ENCODE measurements around the gene GALP.

Gene GALP

DNA sequence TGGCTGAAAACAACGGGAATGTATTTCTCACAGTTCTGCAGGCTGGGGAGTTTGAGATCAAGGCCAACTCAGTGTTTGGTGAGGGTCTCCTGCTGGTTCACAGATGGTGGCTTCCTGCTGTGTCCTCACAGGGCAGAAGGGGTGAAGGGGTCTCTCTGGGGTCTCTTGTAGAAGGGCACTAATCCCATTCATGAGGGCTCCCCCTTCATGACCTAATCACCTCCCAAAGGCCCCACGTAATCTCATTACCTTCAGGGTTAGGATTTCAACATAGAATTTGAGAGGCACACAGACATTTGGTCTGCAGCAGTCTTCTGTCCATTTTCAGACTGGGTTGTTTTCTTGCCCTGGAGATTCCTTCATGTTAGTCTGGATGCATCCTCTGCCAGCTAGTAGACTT lies 23.2 kb upstream of the GALP start:
- no peak overlapping the region for H2BK120ac ChIP-seq (ENCODE audit: low read depth, low read length)
- H3K14ac ChIP-seq (ENCODE audit: low read length in 2 of 2): no peak overlapping the region
- DNase-seq: no peak
- H3K23ac ChIP-seq (ENCODE audit: low read length in 2 of 2): no peak overlapping the region
- H3K18ac ChIP-seq (ENCODE audit: low read depth in 1 of 2, low read length in 2 of 2): no peak overlapping the region
- no peak overlapping the region for H3K4me3 ChIP-seq (ENCODE audit: insufficient read depth in 1 of 2, low read depth in 1 of 2, low read length in 2 of 2)
- no peak overlapping the region for H2BK5ac ChIP-seq (ENCODE audit: low read depth, low read length, poor library complexity, severe bottlenecking)
- no peak overlapping the region for H2AK5ac ChIP-seq (ENCODE audit: low read length, severe bottlenecking)
- peaks cover 39% of the 10 kb centered on the region for H3K79me1 ChIP-seq (replicated peaks; ENCODE audit: low read length, poor library complexity, severe bottlenecking)
- H3K4ac ChIP-seq (ENCODE audit: low read depth in 1 of 2, low read length in 2 of 2): no peak overlapping the region
- no peak overlapping the region for H3K27ac ChIP-seq (ENCODE audit: low read length, poor library complexity, severe bottlenecking)
- no peak overlapping the region for H2AFZ ChIP-seq (ENCODE audit: low read depth, low read length)
- no peak overlapping the region for H3K4me2 ChIP-seq (ENCODE audit: low read length, poor library complexity, severe bottlenecking)
- H3K4me1 ChIP-seq (ENCODE audit: control insufficient read depth, insufficient read depth, low read depth, low read length): peaks cover 2% of the 10 kb centered on the region
- H2BK12ac ChIP-seq (ENCODE audit: low read length in 2 of 2): no peak overlapping the region
- 71% methylated on average over 2 of the region's 2 CpGs for WGBS
- H3K9ac ChIP-seq (ENCODE audit: low read length): no peak overlapping the region
- no peak overlapping the region for H2BK15ac ChIP-seq (ENCODE audit: low read depth, poor library complexity, severe bottlenecking)
- H3K36me3 ChIP-seq (ENCODE audit: control insufficient read depth in 1 of 2, insufficient read depth in 2 of 2, low read depth in 1 of 2, low read length in 2 of 2): peaks cover 31 to 54% of the 10 kb centered on the region in 2 experiments
- no peak overlapping the region for H4K91ac ChIP-seq (ENCODE audit: low read length)
- no peaks in the 10 kb centered on the region for H3K27me3 ChIP-seq (ENCODE audit: control insufficient read depth in 1 of 2, insufficient read depth in 1 of 2, low read length in 2 of 2)
- no peaks in the 10 kb centered on the region for H3K9me3 ChIP-seq (ENCODE audit: control insufficient read depth, low read length)
- no peak overlapping the region for H4K8ac ChIP-seq (ENCODE audit: low read length)

GRCh38 chr19:56153507-56153906 lies 22.3 kb upstream of the GALP start:
- Histone ChIP-seq H4K8ac (ENCODE audit: low read length) (no peak overlapping the region), H3K4me2 (ENCODE audit: low read length, poor library complexity, severe bottlenecking) (no peak overlapping the region), H3K79me1 (replicated peaks; ENCODE audit: low read length, poor library complexity, severe bottlenecking) (peaks cover 34% of the 10 kb centered on the region), H2BK120ac (ENCODE audit: low read depth, low read length) (no peak overlapping the region), H3K4me1 (ENCODE audit: control insufficient read depth, insufficient read depth, low read depth, low read length) (peaks cover 2% of the 10 kb centered on the region), H2BK5ac (ENCODE audit: low read depth, low read length, poor library complexity, severe bottlenecking) (no peak overlapping the region), H3K9me3 (ENCODE audit: control insufficient read depth, low read length) (no peaks in the 10 kb centered on the region), H3K18ac (ENCODE audit: low read depth in 1 of 2, low read length in 2 of 2) (no peak overlapping the region), H3K27ac (ENCODE audit: low read length, poor library complexity, severe bottlenecking) (no peak overlapping the region), H3K36me3 (ENCODE audit: control insufficient read depth in 1 of 2, insufficient read depth in 2 of 2, low read depth in 1 of 2, low read length in 2 of 2) (peaks cover 31 to 52% of the 10 kb centered on the region in 2 experiments), H2AFZ (ENCODE audit: low read depth, low read length) (no peak overlapping the region), H2BK15ac (ENCODE audit: low read depth, poor library complexity, severe bottlenecking) (no peak overlapping the region), H3K9ac (ENCODE audit: low read length) (no peak overlapping the region), H3K4ac (ENCODE audit: low read depth in 1 of 2, low read length in 2 of 2) (no peak overlapping the region), H2BK12ac (ENCODE audit: low read length in 2 of 2) (no peak overlapping the region), H3K23ac (ENCODE audit: low read length in 2 of 2) (no peak overlapping the region), H2AK5ac (ENCODE audit: low read length, severe bottlenecking) (no peak overlapping the region), H3K14ac (ENCODE audit: low read length in 2 of 2) (no peak overlapping the region), H3K4me3 (ENCODE audit: insufficient read depth in 1 of 2, low read depth in 1 of 2, low read length in 2 of 2) (no peak overlapping the region), H4K91ac (ENCODE audit: low read length) (no peak overlapping the region), H3K27me3 (ENCODE audit: control insufficient read depth in 1 of 2, insufficient read depth in 1 of 2, low read length in 2 of 2) (no peaks in the 10 kb centered on the region)
- WGBS: 36% methylated on average over 6 of the region's 6 CpGs
- DNase-seq: no peak

- no peak overlapping the region for H4K91ac ChIP-seq (ENCODE audit: low read length)
- no peak overlapping the region for H3K14ac ChIP-seq (ENCODE audit: low read length in 2 of 2)
- H3K4ac ChIP-seq (ENCODE audit: low read depth in 1 of 2, low read length in 2 of 2): no peak overlapping the region
- no peaks in the 10 kb centered on the region for H3K27me3 ChIP-seq (ENCODE audit: control insufficient read depth in 1 of 2, insufficient read depth in 1 of 2, low read length in 2 of 2)
- no peak for DNase-seq
- H2AK5ac ChIP-seq (ENCODE audit: low read length, severe bottlenecking): no peak overlapping the region
- no peak overlapping the region for H2AFZ ChIP-seq (ENCODE audit: low read depth, low read length)
- H2BK15ac ChIP-seq (ENCODE audit: low read depth, poor library complexity, severe bottlenecking): no peak overlapping the region
- no peak overlapping the region for H3K23ac ChIP-seq (ENCODE audit: low read length in 2 of 2)
- H3K36me3 ChIP-seq (ENCODE audit: control insufficient read depth in 1 of 2, insufficient read depth in 2 of 2, low read depth in 1 of 2, low read length in 2 of 2): peaks cover 34 to 55% of the 10 kb centered on the region in 2 experiments
- 79% methylated on average over 17 of the region's 17 CpGs for WGBS
- H3K79me1 ChIP-seq (replicated peaks; ENCODE audit: low read length, poor library complexity, severe bottlenecking): peaks cover 26% of the 10 kb centered on the region
- no peaks in the 10 kb centered on the region for H3K9me3 ChIP-seq (ENCODE audit: control insufficient read depth, low read length)
- H3K27ac ChIP-seq (ENCODE audit: low read length, poor library complexity, severe bottlenecking): no peak overlapping the region
- H3K18ac ChIP-seq (ENCODE audit: low read depth in 1 of 2, low read length in 2 of 2): no peak overlapping the region
- no peak overlapping the region for H3K9ac ChIP-seq (ENCODE audit: low read length)
- H4K8ac ChIP-seq (ENCODE audit: low read length): no peak overlapping the region
- H3K4me3 ChIP-seq (ENCODE audit: insufficient read depth in 1 of 2, low read depth in 1 of 2, low read length in 2 of 2): no peak overlapping the region
- H3K4me2 ChIP-seq (ENCODE audit: low read length, poor library complexity, severe bottlenecking): no peak overlapping the region
- no peak overlapping the region for H2BK12ac ChIP-seq (ENCODE audit: low read length in 2 of 2)
- peaks cover 2% of the 10 kb centered on the region for H3K4me1 ChIP-seq (ENCODE audit: control insufficient read depth, insufficient read depth, low read depth, low read length)
- no peak overlapping the region for H2BK5ac ChIP-seq (ENCODE audit: low read depth, low read length, poor library complexity, severe bottlenecking)
- no peak overlapping the region for H2BK120ac ChIP-seq (ENCODE audit: low read depth, low read length)
Observed at GRCh38 chr19:56155124-56155687, 20.6 kb upstream of the GALP start.

- Histone ChIP-seq H2AFZ (ENCODE audit: low read depth, low read length) (no peak overlapping the region), H2AK5ac (ENCODE audit: low read length, severe bottlenecking) (no peak overlapping the region), H4K8ac (ENCODE audit: low read length) (no peak overlapping the region), H3K4me2 (ENCODE audit: low read length, poor library complexity, severe bottlenecking) (no peak overlapping the region), H3K4ac (ENCODE audit: low read depth in 1 of 2, low read length in 2 of 2) (no peak overlapping the region), H4K91ac (ENCODE audit: low read length) (no peak overlapping the region), H3K23ac (ENCODE audit: low read length in 2 of 2) (no peak overlapping the region), H3K79me1 (replicated peaks; ENCODE audit: low read length, poor library complexity, severe bottlenecking) (peaks cover 24% of the 10 kb centered on the region), H2BK12ac (ENCODE audit: low read length in 2 of 2) (no peak overlapping the region), H3K36me3 (ENCODE audit: control insufficient read depth in 1 of 2, insufficient read depth in 2 of 2, low read depth in 1 of 2, low read length in 2 of 2) (peaks cover 48 to 68% of the 10 kb centered on the region in 2 experiments), H3K4me1 (ENCODE audit: control insufficient read depth, insufficient read depth, low read depth, low read length) (peaks cover 2% of the 10 kb centered on the region), H2BK5ac (ENCODE audit: low read depth, low read length, poor library complexity, severe bottlenecking) (no peak overlapping the region), H3K18ac (ENCODE audit: low read depth in 1 of 2, low read length in 2 of 2) (no peak overlapping the region), H3K27ac (ENCODE audit: low read length, poor library complexity, severe bottlenecking) (no peak overlapping the region), H2BK120ac (ENCODE audit: low read depth, low read length) (no peak overlapping the region), H3K27me3 (ENCODE audit: control insufficient read depth in 1 of 2, insufficient read depth in 1 of 2, low read length in 2 of 2) (no peaks in the 10 kb centered on the region), H3K14ac (ENCODE audit: low read length in 2 of 2) (no peak overlapping the region), H3K9me3 (ENCODE audit: control insufficient read depth, low read length) (no peaks in the 10 kb centered on the region), H3K4me3 (ENCODE audit: insufficient read depth in 1 of 2, low read depth in 1 of 2, low read length in 2 of 2) (no peak overlapping the region), H2BK15ac (ENCODE audit: low read depth, poor library complexity, severe bottlenecking) (no peak overlapping the region), H3K9ac (ENCODE audit: low read length) (no peak overlapping the region)
- WGBS: 93% methylated on average over 11 of the region's 11 CpGs
- no peak for DNase-seq
Observed at GRCh38 chr19:56156768-56157167, 19.0 kb upstream of the GALP start.

All from mesenchymal stem cell (in vitro differentiated cells and primary cell).